ENCODE results near the gene DOCK8. TPM values are rescaled to one million over a fixed set of nuclear protein-coding genes. Genes with fewer than 3 reads are reported as not detected.
"Not testable (repeated sequence)": the region's sequence is repeated elsewhere in the genome, so short reads cannot be mapped to it uniquely, and the experiment has no call there.

The DOCK8 gene
- total RNA-seq, 1 experiment from 2014 or later: 39.1 TPM

DNA sequence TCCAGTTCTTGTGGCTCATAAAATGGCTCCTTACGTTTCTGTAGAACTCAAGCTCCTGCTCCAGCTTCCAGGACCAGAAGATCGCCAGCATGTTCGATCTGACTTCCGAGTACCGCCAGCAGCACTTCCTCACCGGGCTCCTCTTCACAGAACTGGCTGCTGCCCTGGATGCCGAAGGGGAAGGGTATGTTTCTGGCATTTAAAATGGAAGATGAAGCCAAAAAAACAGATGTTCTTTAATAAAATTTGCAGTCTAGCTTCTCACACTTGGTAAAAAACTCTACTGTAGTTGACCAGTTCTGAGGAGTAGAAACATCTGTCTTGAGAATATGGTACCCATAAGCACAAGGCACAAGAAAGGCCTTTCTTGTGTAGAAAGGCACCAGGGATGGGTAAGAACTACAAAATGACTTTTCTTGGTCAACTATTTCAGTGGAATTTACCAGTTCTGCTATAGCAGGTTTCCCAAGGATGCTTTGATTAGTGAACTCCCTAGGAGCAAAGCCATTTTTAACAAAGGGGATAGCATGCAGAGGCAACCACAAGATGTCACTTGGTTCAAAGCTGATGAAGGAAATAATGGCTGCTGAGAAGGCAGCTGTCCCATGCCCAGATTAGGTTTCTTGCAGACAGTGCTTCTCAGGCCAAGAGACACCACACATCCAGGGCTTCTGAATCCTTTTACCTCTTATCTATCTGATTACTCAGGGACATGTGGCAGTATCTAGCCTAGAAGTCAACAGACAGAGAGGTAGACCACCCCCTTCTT, 192.4 kb downstream of the DOCK8 start:
- no peaks in the 10 kb centered on the region for H3K9me2 ChIP-seq (replicated peaks; ENCODE audit: insufficient read depth, low read length)
- no peaks in the 10 kb centered on the region for H3K27me3 ChIP-seq (ENCODE audit: low read length)
- H3K79me2 ChIP-seq (ENCODE audit: low read length): no peaks in the 10 kb centered on the region
- H4K20me1 ChIP-seq (ENCODE audit: insufficient read depth, low read depth, low read length): no peaks in the 10 kb centered on the region
- no peak overlapping the region for H3K4me3 ChIP-seq (ENCODE audit: low read length)
- no peaks in the 10 kb centered on the region for H3K4me1 ChIP-seq (ENCODE audit: low read length)
- no peak overlapping the region for H2AFZ ChIP-seq (ENCODE audit: low read length)
- H3K9ac ChIP-seq (ENCODE audit: low read length): no peak overlapping the region
- H3K9me3 ChIP-seq (ENCODE audit: low read length): no peaks in the 10 kb centered on the region
- H3K4me2 ChIP-seq (ENCODE audit: low read depth, low read length, poor library complexity, severe bottlenecking): no peak overlapping the region
- peak; percentile 46 for DNase-seq
- no peak overlapping the region for H3K27ac ChIP-seq (ENCODE audit: low read length)
- H3K36me3 ChIP-seq (ENCODE audit: insufficient read depth, low read length): peaks cover 25% of the 10 kb centered on the region; the same call in 1 of the 2 replicates

DNA sequence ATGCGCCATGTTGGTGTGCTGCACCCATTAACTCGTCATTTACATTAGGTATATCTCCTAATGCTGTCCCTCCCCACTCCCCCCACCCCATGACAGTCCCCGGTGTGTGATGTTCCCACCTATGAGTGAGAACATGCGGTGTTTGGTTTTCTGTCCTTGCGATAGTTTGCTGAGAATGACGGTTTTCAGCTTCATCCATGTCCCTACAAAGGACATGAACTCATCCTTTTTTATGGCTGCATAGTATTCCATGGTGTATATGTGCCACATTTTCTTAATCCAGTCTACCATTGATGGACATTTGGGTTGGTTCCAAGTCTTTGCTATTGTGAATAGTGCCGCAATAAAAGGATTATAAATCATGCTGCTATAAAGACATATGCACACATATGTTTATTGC, 195.0 kb downstream of the DOCK8 start:
- not testable (repeated sequence) for H2AFZ ChIP-seq (ENCODE audit: low read length); H3K4me2 ChIP-seq (ENCODE audit: low read depth, low read length, poor library complexity, severe bottlenecking); H3K4me3 ChIP-seq (ENCODE audit: low read length); H3K79me2 ChIP-seq (ENCODE audit: low read length); H3K4me1 ChIP-seq (ENCODE audit: low read length); H3K9ac ChIP-seq (ENCODE audit: low read length); H4K20me1 ChIP-seq (ENCODE audit: insufficient read depth, low read depth, low read length); H3K27ac ChIP-seq (ENCODE audit: low read length); H3K9me2 ChIP-seq (replicated peaks; ENCODE audit: insufficient read depth, low read length); H3K9me3 ChIP-seq (ENCODE audit: low read length); DNase-seq; H3K27me3 ChIP-seq (ENCODE audit: low read length)
- H3K36me3 ChIP-seq (ENCODE audit: insufficient read depth, low read length): peaks cover 19% of the 10 kb centered on the region; the same call in 1 of the 2 replicates

- Histone ChIP-seq H3K4me2 (ENCODE audit: low read depth, low read length, poor library complexity, severe bottlenecking) (no peak overlapping the region), H3K79me2 (ENCODE audit: low read length) (no peaks in the 10 kb centered on the region), H3K36me3 (ENCODE audit: insufficient read depth, low read length) (peaks cover 5% of the 10 kb centered on the region; the same call in 1 of the 2 replicates), H2AFZ (ENCODE audit: low read length) (no peak overlapping the region), H3K27ac (ENCODE audit: low read length) (no peak overlapping the region), H3K9me3 (ENCODE audit: low read length) (no peaks in the 10 kb centered on the region), H3K4me3 (ENCODE audit: low read length) (no peak overlapping the region), H3K4me1 (ENCODE audit: low read length) (no peaks in the 10 kb centered on the region), H4K20me1 (ENCODE audit: insufficient read depth, low read depth, low read length) (no peaks in the 10 kb centered on the region), H3K9ac (ENCODE audit: low read length) (no peak overlapping the region), H3K27me3 (ENCODE audit: low read length) (no peaks in the 10 kb centered on the region), H3K9me2 (replicated peaks; ENCODE audit: insufficient read depth, low read length) (no peaks in the 10 kb centered on the region)
- DNase-seq: no peak
Measured at GRCh38 chr9:414595-414994, 199.9 kb downstream of the DOCK8 start.

- Histone ChIP-seq H3K4me1 (ENCODE audit: low read length) (no peaks in the 10 kb centered on the region), H4K20me1 (ENCODE audit: insufficient read depth, low read depth, low read length) (no peaks in the 10 kb centered on the region), H3K79me2 (ENCODE audit: low read length) (no peaks in the 10 kb centered on the region), H3K9ac (ENCODE audit: low read length) (no peak overlapping the region), H3K36me3 (ENCODE audit: insufficient read depth, low read length) (no peaks in the 10 kb centered on the region), H3K27ac (ENCODE audit: low read length) (no peak overlapping the region), H3K9me3 (ENCODE audit: low read length) (no peaks in the 10 kb centered on the region), H3K4me3 (ENCODE audit: low read length) (no peak overlapping the region), H3K4me2 (ENCODE audit: low read depth, low read length, poor library complexity, severe bottlenecking) (no peak overlapping the region), H2AFZ (ENCODE audit: low read length) (no peak overlapping the region), H3K27me3 (ENCODE audit: low read length) (no peaks in the 10 kb centered on the region), H3K9me2 (replicated peaks; ENCODE audit: insufficient read depth, low read length) (no peaks in the 10 kb centered on the region)
- no peak for DNase-seq
Measured at GRCh38 chr9:419571-420171, 205.0 kb downstream of the DOCK8 start.

- no peaks in the 10 kb centered on the region for H3K9me3 ChIP-seq (ENCODE audit: low read length)
- DNase-seq: no peak
- no peak overlapping the region for H3K9ac ChIP-seq (ENCODE audit: low read length)
- no peak overlapping the region for H3K27ac ChIP-seq (ENCODE audit: low read length)
- H3K4me3 ChIP-seq (ENCODE audit: low read length): no peak overlapping the region
- H3K9me2 ChIP-seq (replicated peaks; ENCODE audit: insufficient read depth, low read length): no peaks in the 10 kb centered on the region
- no peaks in the 10 kb centered on the region for H3K27me3 ChIP-seq (ENCODE audit: low read length)
- H2AFZ ChIP-seq (ENCODE audit: low read length): no peak overlapping the region
- no peak overlapping the region for H3K4me2 ChIP-seq (ENCODE audit: low read depth, low read length, poor library complexity, severe bottlenecking)
- H3K79me2 ChIP-seq (ENCODE audit: low read length): no peaks in the 10 kb centered on the region
- H3K4me1 ChIP-seq (ENCODE audit: low read length): no peaks in the 10 kb centered on the region
- H3K36me3 ChIP-seq (ENCODE audit: insufficient read depth, low read length): no peaks in the 10 kb centered on the region
- H4K20me1 ChIP-seq (ENCODE audit: insufficient read depth, low read depth, low read length): no peaks in the 10 kb centered on the region
Measured at GRCh38 chr9:421896-422295, 207.2 kb downstream of the DOCK8 start.

- Histone ChIP-seq H3K9me2 (replicated peaks; ENCODE audit: insufficient read depth, low read length) (no peaks in the 10 kb centered on the region), H3K36me3 (ENCODE audit: insufficient read depth, low read length) (peaks cover 6% of the 10 kb centered on the region; the same call in 1 of the 2 replicates), H3K9me3 (ENCODE audit: low read length) (no peaks in the 10 kb centered on the region), H3K9ac (ENCODE audit: low read length) (no peak overlapping the region), H3K4me2 (ENCODE audit: low read depth, low read length, poor library complexity, severe bottlenecking) (no peak overlapping the region), H3K4me3 (ENCODE audit: low read length) (no peak overlapping the region), H4K20me1 (ENCODE audit: insufficient read depth, low read depth, low read length) (no peaks in the 10 kb centered on the region), H3K4me1 (ENCODE audit: low read length) (no peaks in the 10 kb centered on the region), H3K79me2 (ENCODE audit: low read length) (no peaks in the 10 kb centered on the region), H3K27me3 (ENCODE audit: low read length) (no peaks in the 10 kb centered on the region), H2AFZ (ENCODE audit: low read length) (no peak overlapping the region), H3K27ac (ENCODE audit: low read length) (no peak overlapping the region)
- no peak for DNase-seq
Measured at GRCh38 chr9:426264-426663, 211.6 kb downstream of the DOCK8 start.

DNA sequence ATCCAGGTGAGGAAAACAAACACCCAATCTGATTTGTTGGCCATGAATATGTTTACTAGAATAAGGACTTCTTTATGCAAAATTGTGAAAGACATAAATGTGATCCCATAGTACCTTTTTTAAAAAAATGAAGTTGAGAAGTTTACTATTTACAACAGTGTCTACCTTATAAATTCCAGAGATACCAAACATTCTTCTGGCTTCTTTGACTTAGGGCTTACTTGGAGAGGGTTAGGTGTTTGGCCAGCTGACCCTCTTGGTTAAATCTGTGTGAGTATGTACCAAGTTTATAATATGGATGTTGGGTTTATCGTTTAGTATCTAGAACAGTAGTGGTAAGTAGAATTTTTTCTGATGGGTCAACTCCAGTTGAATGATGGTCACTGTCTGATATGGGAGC, 212.3 kb downstream of the DOCK8 start:
- Histone ChIP-seq H2AFZ (ENCODE audit: low read length) (no peak overlapping the region), H3K9ac (ENCODE audit: low read length) (no peak overlapping the region), H4K20me1 (ENCODE audit: insufficient read depth, low read depth, low read length) (no peaks in the 10 kb centered on the region), H3K27ac (ENCODE audit: low read length) (no peak overlapping the region), H3K4me3 (ENCODE audit: low read length) (no peak overlapping the region), H3K36me3 (ENCODE audit: insufficient read depth, low read length) (peaks cover 6% of the 10 kb centered on the region; the same call in 1 of the 2 replicates), H3K4me1 (ENCODE audit: low read length) (no peaks in the 10 kb centered on the region), H3K9me2 (replicated peaks; ENCODE audit: insufficient read depth, low read length) (no peaks in the 10 kb centered on the region), H3K9me3 (ENCODE audit: low read length) (no peaks in the 10 kb centered on the region), H3K27me3 (ENCODE audit: low read length) (no peaks in the 10 kb centered on the region), H3K4me2 (ENCODE audit: low read depth, low read length, poor library complexity, severe bottlenecking) (no peak overlapping the region), H3K79me2 (ENCODE audit: low read length) (no peaks in the 10 kb centered on the region)
- no peak for DNase-seq

GRCh38 chr9:431701-432100, 217.0 kb downstream of the DOCK8 start:
- H3K9ac ChIP-seq (ENCODE audit: low read length): no peak overlapping the region
- H3K4me3 ChIP-seq (ENCODE audit: low read length): no peak overlapping the region
- H3K79me2 ChIP-seq (ENCODE audit: low read length): no peaks in the 10 kb centered on the region
- no peaks in the 10 kb centered on the region for H3K9me3 ChIP-seq (ENCODE audit: low read length)
- H3K4me2 ChIP-seq (ENCODE audit: low read depth, low read length, poor library complexity, severe bottlenecking): no peak overlapping the region
- H3K4me1 ChIP-seq (ENCODE audit: low read length): no peaks in the 10 kb centered on the region
- peaks cover 9% of the 10 kb centered on the region for H3K36me3 ChIP-seq (ENCODE audit: insufficient read depth, low read length)
- H3K27me3 ChIP-seq (ENCODE audit: low read length): no peaks in the 10 kb centered on the region
- H3K27ac ChIP-seq (ENCODE audit: low read length): no peak overlapping the region
- H2AFZ ChIP-seq (ENCODE audit: low read length): no peak overlapping the region
- no peaks in the 10 kb centered on the region for H3K9me2 ChIP-seq (replicated peaks; ENCODE audit: insufficient read depth, low read length)
- DNase-seq: no peak
- H4K20me1 ChIP-seq (ENCODE audit: insufficient read depth, low read depth, low read length): no peaks in the 10 kb centered on the region

Data from Karpas-422 (cell line).